A673 (cell line): Measurements from ENCODE around the gene TP53I13. TPM values are rescaled to one million over a fixed set of nuclear protein-coding genes. Genes with fewer than 3 reads are reported as not detected.

ENCODE experiments used
- BruUV-seq: library from RNA; stranded (reverse); fragments of 400-500 nt; replicated peaks from 2 replicates; lab custom pipeline; 2021; lab: Mats Ljungman, UMichigan
- CTCF ChIA-PET: fragments of 300-600 bp; sonication (Branson Sonifier 250); formaldehyde crosslinking; loops from one replicate; lab custom pipeline; 2022; ENCODE audit warnings: antibody characterized with exemption; lab: Charles Lee
- POLR2A ChIA-PET: fragments of 300-600 bp; sonication (Branson Sonifier 250); formaldehyde crosslinking; loops from one replicate; lab custom pipeline; 2022; ENCODE audit warnings: antibody characterized with exemption; ENCODE audit not compliant: low non-redundant PET; lab: Charles Lee
- DNase-seq: peaks from one replicate; pipeline ENCODE4 v3.0.0-alpha.2; 2015; ENCODE audit warnings: low spot score
- H3K27ac ChIP-seq: fragments of 200-600 bp; sonication (generic); 2 replicates; pipeline ENCODE4 v1.5.1; 2016; ENCODE audit warnings: mixed run types, low read depth, mild to moderate bottlenecking, mixed read lengths, antibody characterized with exemption, low read length; ENCODE audit not compliant: poor library complexity, severe bottlenecking
- H3K27me3 ChIP-seq: fragments of 200-600 bp; sonication (generic); replicated peaks from 2 replicates; pipeline ENCODE4 v1.6.1; 2017; ENCODE audit warnings: mixed run types, low read depth, mild to moderate bottlenecking, mixed read lengths, antibody characterized with exemption, low read length; ENCODE audit not compliant: insufficient read depth, poor library complexity
- H3K36me3 ChIP-seq: fragments of 200-600 bp; sonication (generic); 2 replicates; pipeline ENCODE4 v1.6.1; 2016; ENCODE audit warnings: mixed run types, mild to moderate bottlenecking, mixed read lengths, antibody characterized with exemption, low read length; ENCODE audit not compliant: insufficient read depth, poor library complexity, severe bottlenecking
- H3K4me1 ChIP-seq: fragments of 200-600 bp; sonication (generic); 2 replicates; pipeline ENCODE4 v1.6.1; 2017; ENCODE audit warnings: mixed run types, mild to moderate bottlenecking, mixed read lengths, antibody characterized with exemption, low read length; ENCODE audit not compliant: insufficient read depth, poor library complexity, severe bottlenecking
- H3K4me3 ChIP-seq: fragments of 200-600 bp; sonication (generic); 2 replicates; pipeline ENCODE4 v1.5.1; 2016; ENCODE audit warnings: low read depth, mixed run types, mild to moderate bottlenecking, mixed read lengths, low read length; ENCODE audit not compliant: poor library complexity, severe bottlenecking
- H3K9me3 ChIP-seq: fragments of 200-600 bp; sonication (generic); 2 replicates; pipeline ENCODE4 v1.6.1; 2016; ENCODE audit warnings: mixed run types, low read depth, mild to moderate bottlenecking, mixed read lengths, antibody characterized with exemption, low read length; ENCODE audit not compliant: poor library complexity, severe bottlenecking
- EZH2 ChIP-seq: fragments of 200-600 bp; sonication (generic); IDR thresholded peaks from 2 replicates; pipeline ENCODE4 v1.6.1; 2017; ENCODE audit warnings: borderline replicate concordance, low read depth, mild to moderate bottlenecking, mixed read lengths, antibody characterized with exemption, low read length; ENCODE audit not compliant: poor library complexity, severe bottlenecking
- intact Hi-C: fragments of 100-400 bp; cut with micrococcal nuclease; formaldehyde crosslinking; loops from one replicate; pipeline ENCODE4 v1.10.0; 2022; ENCODE audit not compliant: unreplicated experiment
- total RNA-seq: library from RNA; stranded (reverse); gene quantifications from 2 replicates; pipeline ENCODE4 v1.2.3, GENCODE V29; 2021
- TF ChIP-seq, protein P1 (sequence below): fragments of 300-800, 200-600 bp; sonication (generic); conservative IDR thresholded peaks from 2 replicates; pipeline ENCODE4 v1.5.1; 2017; ENCODE audit warnings: low read depth, mild to moderate bottlenecking, antibody characterized with exemption, low read length, moderate library complexity, mixed read lengths

The TP53I13 gene
- total RNA-seq, 1 experiment from 2014 or later = 34.6 TPM

DNA sequence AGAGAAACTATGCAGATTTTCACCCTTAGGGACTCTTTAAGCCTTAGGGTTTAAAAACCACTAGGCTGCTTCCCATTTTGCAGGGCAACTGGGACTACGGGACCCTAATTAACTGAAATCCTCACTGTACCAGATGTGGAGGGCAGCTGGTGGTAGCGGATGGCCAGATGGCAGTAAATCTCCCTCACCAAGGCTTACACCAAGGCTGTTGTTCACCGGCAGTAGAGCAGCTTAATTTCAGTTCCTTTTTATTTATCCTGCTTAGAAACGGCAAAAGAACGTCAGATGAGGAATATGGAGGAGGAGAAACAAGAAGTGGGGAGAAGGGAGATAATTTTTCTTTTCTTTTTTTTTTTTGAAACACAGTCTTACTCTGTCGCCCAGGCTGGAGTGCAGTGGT lies 8.2 kb upstream of the TP53I13 start:
- no peak overlapping the region for H3K4me3 ChIP-seq
- H3K9me3 ChIP-seq = no peaks in the 10 kb centered on the region
- no TSS peak for BruUV-seq
- H3K4me1 ChIP-seq = no peaks in the 10 kb centered on the region
- TF ChIP-seq, protein P1, sequence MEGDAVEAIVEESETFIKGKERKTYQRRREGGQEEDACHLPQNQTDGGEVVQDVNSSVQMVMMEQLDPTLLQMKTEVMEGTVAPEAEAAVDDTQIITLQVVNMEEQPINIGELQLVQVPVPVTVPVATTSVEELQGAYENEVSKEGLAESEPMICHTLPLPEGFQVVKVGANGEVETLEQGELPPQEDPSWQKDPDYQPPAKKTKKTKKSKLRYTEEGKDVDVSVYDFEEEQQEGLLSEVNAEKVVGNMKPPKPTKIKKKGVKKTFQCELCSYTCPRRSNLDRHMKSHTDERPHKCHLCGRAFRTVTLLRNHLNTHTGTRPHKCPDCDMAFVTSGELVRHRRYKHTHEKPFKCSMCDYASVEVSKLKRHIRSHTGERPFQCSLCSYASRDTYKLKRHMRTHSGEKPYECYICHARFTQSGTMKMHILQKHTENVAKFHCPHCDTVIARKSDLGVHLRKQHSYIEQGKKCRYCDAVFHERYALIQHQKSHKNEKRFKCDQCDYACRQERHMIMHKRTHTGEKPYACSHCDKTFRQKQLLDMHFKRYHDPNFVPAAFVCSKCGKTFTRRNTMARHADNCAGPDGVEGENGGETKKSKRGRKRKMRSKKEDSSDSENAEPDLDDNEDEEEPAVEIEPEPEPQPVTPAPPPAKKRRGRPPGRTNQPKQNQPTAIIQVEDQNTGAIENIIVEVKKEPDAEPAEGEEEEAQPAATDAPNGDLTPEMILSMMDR = no peak
- H3K27me3 ChIP-seq = no peaks in the 10 kb centered on the region
- ChIA-PET POLR2A (interaction anchor here (0.7 kb wide), 1 partner anchor 9 kb away, joined by 3 read pairs; no protein-coding TSS in a partner anchor), CTCF (no interaction called here)
- intact Hi-C loops = loop anchor here (10.0 kb wide), 1 partner anchor 64 kb away; the partner anchor contains the start of gene CORO6
- no peak overlapping the region for H3K27ac ChIP-seq
- DNase-seq = no peak
- no peaks in the 10 kb centered on the region for H3K36me3 ChIP-seq

DNA sequence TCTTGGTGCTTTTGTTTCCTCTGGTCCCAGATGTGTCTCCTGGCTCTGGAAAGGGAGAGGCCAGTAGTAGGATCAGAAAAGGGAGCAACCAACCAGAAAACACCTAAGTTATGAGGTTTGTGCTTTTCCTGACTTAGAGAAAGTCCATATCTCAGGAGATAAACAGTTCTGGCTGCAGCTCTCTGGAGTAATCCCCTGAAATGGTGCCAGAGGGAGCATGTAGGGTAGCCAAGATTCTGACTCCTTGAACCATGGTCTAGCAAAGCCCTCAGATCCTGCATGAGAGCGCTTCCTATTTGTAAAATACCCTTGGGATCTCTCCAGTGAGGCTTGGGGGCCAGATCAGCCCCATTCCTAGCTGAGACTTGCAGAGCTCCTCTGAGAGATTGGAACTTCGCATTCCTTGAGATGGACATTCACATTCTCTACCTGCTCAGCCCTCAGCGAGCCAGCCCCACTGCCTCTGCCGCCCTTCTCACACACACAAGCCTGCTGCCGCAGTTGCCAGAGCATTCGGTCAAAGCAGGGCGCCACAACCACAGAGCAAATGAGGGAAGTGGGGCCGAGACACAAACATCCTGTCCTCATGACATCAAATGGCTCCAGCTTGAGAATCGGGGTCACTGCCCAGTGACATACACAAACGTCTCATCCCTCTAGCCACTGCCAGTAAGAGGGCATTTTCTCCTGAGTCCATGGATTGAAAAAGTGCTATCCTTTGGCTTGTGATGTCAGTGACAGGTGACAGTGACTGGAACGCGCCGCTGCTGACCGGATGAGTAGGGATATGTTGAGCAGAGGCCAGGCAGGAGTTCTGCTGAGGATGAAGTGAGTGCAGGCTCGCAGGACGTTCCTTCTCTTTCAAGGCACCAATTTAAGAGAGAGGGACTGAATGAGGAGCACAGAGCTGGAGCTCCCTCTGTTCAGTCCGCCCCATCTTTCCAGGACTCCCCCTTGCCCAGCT lies 6.7 kb upstream of the TP53I13 start:
- Histone ChIP-seq H3K27ac (no peak overlapping the region), H3K27me3 (no peaks in the 10 kb centered on the region), H3K36me3 (no peaks in the 10 kb centered on the region), H3K4me1 (no peaks in the 10 kb centered on the region), H3K4me3 (no peak overlapping the region), H3K9me3 (no peaks in the 10 kb centered on the region)
- POLR2A ChIA-PET = no interaction called here
- intact Hi-C loops = loop anchor here (10.0 kb wide), 1 partner anchor 63 kb away; the partner anchor contains the start of gene CORO6
- no peak for TF ChIP-seq EZH2
- TF ChIP-seq, protein P1 = no peak
- CTCF ChIA-PET = no interaction called here
- DNase-seq = no peak
- BruUV-seq = no TSS peak

DNA sequence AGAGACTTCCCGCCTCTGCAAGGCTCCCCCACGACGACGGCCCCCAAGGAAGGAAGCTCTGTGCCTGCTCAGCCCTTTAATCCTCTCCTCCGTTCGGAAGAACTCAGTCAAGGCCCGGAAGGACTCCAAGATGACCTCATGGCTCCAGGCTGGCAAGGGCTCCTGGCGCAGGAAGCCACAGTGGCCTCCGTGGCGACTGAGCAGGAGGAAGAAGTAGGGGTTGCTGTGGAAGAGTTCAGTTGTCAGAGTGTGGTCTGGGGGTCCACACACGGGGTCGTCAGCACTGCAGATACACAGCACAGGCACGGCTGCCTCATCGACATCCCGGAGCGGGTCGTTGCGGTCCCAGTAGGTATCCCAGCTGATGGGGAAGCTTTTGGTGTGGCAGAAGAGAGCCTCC lies 5.9 kb upstream of the TP53I13 start:
- no TSS peak for BruUV-seq
- no peaks in the 10 kb centered on the region for H3K27me3 ChIP-seq
- no peaks in the 10 kb centered on the region for H3K36me3 ChIP-seq
- no peaks in the 10 kb centered on the region for H3K4me1 ChIP-seq
- intact Hi-C loops = loop anchor here (10.0 kb wide), 1 partner anchor 62 kb away; the partner anchor contains the start of gene CORO6
- no peak overlapping the region for H3K4me3 ChIP-seq
- no peak for DNase-seq
- TF ChIP-seq, protein P1 = no peak
- TF ChIP-seq EZH2 = no peak
- no peaks in the 10 kb centered on the region for H3K9me3 ChIP-seq
- ChIA-PET POLR2A (no interaction called here), CTCF (no interaction called here)
- H3K27ac ChIP-seq = no peak overlapping the region
